GM18502 (cell line): ENCODE results near the gene ZNF302.
A peak's percentile ranks its signal among the peaks of the same experiment; 100 is the strongest.
"Not testable (repeated sequence)": the region's sequence is repeated elsewhere in the genome, so short reads cannot be mapped to it uniquely, and the experiment has no call there.

Experiments
- ATAC-seq: cut with Tn5 transposase; IDR thresholded peaks from one replicate; pipeline ENCODE4 v1.9.1; 2021; ENCODE audit warnings: mild to moderate bottlenecking; ENCODE audit not compliant: unreplicated experiment, poor library complexity

Gene ZNF302

DNA sequence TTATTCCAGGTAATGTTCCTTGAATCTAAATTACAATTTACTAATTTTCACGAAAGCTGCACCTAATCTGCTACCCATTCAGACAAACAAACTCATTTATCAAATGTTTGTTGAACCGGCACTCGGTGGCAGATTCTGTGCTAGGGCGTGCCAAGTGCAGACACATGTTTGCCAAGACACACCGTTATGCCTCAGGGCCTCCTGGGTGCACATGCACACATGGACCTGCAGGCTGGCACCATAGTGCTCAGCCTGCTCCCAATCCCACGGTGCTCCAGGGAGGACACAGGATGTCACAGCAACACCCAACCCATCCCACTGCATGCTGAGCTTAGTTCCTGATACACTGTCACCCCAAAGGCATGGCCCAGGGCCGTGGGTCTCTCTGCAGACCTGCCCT is 8.2 kb upstream of the ZNF302 start:
- ATAC-seq: no peak

DNA sequence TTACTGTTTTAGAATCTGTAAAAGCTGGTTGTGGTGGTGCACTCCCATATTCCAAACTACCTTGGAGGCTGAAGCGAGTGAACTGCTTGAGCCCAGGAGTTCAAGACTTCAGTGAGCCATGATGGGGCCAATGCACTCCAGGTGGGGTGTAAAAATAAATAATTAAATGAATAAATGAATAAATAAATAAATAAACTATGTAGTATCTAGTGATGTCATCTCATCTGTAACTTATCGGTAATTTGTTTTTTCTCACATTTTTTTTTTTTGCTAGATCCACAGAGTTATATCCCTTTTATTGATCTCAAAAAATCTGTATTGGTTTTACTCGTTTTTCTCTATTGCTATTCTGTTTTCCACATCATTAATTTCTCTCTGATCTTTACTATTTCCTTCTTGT is 5.5 kb upstream of the ZNF302 start:
- ATAC-seq: no peak

DNA sequence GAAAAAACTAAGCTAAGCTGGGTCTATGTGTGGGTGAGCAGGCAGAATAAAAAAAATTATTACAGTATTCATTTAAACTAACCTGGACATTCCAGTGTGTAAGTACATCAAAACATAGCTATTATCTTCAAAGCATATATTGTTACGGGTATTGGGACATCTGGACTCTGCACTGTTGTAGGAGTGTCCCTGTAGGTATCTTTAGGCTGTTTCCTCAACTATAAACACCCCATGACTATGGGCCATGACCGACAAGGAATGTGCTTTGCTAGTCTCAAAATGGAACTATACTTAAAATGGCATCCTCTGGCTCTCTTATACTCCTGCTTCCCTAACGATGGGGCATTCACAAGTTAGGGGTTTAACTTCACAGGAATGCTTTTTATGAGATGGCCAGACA is 3.9 kb upstream of the ZNF302 start:
- ATAC-seq: no peak

DNA sequence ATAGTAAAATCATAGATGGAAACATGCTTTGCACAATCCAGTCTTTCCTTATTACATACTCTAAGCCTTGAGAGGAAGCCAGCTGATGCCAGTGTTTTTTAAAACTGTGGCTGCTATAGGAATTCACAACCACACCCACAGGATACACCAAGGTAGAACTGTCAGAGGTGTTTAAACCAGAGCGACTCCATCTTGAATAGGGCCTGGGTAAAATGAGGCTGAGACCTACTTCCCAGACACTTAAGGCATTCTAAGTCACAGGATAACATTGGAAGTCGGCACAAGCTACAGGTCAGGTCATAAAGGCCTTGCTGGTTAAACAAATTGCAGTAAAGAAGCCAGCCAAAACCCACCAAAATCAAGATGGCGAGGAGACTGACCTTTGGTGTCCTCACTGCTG is 2.2 kb upstream of the ZNF302 start:
- ATAC-seq: no peak

DNA sequence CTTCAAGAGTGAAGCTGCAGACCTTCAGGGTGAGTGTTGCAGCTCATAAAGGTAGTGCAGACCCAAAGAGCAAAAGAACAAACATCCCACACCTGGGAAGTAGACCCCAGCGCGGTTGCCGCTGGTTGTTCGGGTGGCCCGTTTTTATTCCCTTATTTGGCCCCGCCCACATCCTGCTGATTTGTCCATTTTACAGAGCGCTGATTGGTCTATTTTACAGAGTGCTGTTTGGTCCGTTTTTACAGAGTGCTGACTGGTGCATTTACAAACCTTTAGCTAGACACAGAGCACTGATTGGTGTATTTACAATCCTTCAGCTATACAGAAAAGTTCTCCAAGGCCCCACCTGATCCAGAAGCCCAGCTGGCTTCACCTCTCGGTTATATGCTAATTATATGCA is 1.6 kb upstream of the ZNF302 start:
- no peak for ATAC-seq

DNA sequence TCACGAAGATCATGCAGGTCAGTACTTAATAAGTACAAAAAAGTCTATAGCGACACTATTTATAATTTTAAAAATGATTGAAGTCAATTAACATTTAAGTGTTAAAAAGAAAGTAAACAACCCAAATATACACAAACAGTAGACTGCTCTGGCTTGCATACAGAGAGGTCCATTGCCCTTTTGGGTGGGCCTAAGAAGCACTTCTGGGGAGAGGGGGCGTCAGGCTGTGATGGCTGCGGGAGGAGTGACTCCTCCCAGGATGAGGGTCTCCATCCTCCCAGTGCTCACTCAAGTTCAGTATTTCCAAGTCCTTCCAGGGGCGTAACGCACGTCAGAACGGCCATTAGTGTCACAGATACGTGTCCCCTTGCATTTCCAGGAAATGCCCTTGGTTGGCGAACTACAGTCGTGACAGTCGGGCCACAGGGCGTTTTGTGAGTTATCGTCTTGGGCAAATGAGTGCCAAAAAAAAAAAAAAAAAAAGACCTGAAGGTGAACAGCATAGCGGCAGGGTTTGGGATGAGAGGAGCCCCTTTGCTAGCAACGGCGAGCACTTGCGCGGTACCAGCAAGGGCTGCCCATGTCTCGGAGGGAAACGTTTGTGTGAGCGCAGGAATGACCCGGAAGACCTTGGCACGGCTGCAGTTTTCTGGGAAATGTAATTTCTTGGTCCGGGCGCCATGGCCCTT is 637 bp upstream of the ZNF302 start, which contains the start of gene SCGB2B2:
TSS of gene SCGB2B2 (minus strand) at position 463 of the 689 bp plus-strand sequence. CDS start 82,596 bp downstream, outside the sequence.
- ATAC-seq: peak; percentile 67

DNA sequence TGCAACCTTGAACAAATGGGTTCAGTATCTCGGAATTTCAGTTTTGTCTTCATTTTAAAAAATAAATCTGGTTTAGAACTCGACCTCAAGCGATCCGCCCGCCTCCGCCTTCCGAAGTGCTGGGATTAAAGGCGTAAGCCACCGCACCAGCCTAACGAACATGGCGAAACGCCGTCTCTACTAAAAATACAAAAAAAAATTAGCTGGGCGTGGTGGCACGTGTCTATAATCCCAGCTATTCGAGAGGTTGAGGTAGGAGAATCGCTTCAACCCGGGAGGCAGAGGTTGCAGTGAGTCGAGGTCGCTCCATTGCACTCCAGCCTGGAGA is 571 bp downstream of the ZNF302 start:
- ATAC-seq: no peak

DNA sequence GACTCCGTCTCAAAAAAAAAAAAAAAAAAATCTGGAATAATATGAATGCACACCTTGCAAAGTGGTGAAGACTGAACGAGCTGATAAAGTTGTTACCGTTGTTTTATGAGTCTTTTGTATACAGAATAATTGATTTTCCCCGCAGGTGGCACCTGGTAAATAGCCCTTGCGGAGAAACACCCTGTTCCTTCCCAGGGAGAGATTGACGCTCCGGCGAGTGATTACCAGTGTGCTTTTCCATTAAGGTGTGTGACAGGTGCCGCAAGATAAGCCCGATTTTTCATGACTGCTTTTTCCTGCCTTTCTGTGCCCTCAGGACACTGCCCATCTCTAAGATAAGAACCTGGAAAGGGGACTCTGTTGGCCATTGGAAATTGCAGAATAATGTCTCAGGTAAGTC is 943 bp downstream of the ZNF302 start:
- no peak for ATAC-seq

DNA sequence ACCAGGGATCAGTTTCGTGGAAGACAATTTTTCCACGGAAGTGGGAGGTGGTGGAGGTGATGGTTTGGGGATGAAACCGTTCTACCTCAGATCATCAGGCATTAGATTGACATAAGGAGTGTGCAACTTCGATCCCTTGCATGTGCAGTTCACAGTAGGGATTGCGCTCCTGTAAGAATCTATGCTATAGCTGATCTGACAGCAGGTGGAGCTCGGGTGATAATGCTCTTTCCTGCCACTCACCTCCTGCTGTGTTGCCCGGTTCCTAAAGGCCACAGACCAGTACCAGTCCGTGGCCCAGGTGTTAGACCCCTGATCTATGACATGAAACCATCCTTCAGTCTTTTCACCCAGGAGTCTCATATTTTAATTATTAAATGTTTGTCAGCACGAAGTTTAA is 4.0 kb downstream of the ZNF302 start:
- ATAC-seq: no peak

DNA sequence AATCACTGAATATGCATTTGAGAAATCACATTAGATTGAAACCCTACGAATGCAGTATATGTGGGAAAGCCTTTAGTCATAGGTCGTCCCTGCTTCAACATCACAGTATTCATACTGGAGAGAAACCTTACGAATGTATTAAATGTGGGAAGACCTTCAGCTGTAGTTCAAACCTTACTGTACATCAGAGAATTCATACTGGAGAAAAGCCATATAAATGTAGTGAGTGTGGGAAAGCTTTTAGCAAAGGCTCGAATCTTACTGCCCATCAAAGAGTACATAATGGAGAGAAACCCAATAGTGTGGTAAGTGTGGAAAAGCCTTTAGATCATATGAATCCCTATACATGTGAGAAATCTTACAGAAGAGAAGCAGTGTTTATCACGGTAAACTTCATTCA is 7.8 kb downstream of the ZNF302 start:
- not testable (repeated sequence) for ATAC-seq

DNA sequence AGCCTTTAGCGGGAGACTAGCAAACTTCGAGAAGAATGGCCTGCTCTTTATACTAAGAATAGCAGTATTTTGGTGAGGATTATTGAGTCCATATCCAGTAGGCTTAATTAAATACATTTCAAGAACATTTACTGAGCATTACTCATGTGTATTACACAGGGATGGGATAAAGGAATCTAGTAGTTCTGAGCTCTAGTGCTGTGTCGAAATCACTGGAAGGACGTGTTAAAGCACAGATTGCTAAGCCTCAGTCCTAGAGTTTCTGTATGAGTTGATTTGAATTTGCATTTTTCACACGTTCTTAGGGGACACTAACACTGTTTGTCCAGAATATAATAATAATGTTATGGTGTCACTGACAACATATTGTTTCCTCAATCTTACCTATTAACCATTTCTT is 9.0 kb downstream of the ZNF302 start:
- ATAC-seq: no peak

DNA sequence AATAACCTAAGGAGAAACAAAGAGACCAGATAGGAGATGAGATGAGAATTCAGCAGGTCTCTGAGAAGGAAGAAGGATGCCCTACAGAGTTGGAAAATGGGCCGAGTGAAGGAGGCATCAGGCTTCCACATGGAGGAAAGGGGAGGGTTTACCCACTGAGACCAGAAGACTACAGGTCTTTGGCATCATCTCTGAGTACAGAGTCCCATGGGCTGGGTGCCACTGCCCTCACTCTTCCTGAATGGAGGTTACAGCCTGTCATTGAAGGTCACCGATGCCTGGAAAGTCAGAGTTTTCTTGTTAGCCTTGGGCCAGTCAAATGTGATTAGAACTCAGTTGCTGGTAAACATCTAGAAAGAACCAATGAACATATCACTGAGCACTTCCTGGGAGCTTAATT is 9.9 kb downstream of the ZNF302 start:
- ATAC-seq: no peak

DNA sequence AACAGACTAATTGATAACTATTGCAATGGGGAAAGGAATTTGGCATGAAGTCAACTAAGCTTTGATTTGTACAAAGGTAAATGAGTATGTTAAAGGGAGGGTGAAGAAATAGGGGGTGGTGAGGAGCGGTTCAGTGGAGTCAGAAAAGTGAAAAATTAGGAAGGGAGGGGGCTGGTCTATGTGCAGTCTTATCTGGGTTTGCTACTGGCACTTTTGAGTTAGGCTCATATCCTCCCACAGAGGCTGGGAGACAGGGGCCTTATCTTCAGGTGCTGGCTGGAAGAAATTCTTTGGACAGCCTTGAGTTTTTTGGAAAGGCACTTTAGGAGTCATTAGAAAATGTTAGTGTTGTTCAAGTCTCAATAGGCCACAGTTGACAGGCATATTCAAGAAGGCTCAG is 11.1 kb downstream of the ZNF302 start:
- no peak for ATAC-seq

DNA sequence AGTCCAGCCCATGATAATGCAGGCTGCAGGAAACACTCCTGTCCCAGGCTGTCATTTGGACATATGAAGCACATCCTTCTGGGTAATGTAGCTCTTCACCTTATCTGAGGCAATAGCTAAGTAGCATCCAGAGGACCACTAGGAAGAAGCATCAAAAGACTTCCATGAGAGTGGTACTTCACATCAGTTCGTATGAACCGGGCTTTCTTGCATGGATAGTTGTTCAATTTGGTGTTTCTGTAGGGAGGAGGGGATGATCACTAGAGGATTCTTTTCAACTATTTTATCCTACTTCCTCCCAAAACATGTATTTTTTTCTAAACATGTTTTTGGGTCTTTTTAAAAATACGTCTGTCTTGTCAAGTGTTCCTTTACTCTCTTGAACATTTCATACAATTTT is 12.9 kb downstream of the ZNF302 start:
- ATAC-seq: no peak

DNA sequence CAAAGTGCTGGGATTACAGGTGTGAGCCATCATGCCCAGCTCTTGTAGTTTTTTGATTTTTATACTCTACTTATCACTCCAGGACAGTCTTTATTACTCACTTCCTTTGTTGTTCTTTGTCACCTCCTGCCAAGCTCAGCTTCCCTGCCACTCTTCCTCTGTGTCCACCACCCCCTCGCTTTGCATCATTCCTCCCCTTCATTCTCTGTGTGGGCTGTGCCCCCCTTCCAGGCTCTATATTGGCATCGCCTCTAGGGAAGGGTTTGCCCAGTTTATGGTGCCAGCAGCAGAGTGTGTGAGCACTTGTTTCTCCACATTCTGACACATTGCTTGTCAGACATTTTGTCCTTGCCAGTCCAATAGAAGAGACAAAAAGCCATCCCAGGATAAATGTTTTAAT is 15.1 kb downstream of the ZNF302 start:
- no peak for ATAC-seq

DNA sequence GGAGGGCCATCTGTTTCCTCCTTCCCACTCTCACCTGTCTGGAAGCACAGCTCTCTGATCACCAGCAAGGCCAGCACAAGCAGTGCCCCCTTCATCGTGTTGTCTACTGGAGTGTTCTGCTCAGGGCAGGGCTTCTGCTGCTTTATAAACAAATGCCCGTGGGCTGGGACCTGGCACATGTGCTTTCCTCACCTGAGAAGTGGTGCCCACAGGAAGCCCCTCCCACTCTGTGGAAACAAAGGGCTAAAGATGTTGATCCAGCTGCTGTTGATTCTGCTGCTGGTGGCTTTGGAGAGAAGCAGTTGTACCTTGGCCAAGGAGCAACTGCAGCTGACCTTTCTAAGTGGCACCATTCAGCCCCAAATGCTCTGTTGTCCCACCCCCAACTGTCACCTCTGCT is 30.2 kb downstream of the ZNF302 start:
- no peak for ATAC-seq

DNA sequence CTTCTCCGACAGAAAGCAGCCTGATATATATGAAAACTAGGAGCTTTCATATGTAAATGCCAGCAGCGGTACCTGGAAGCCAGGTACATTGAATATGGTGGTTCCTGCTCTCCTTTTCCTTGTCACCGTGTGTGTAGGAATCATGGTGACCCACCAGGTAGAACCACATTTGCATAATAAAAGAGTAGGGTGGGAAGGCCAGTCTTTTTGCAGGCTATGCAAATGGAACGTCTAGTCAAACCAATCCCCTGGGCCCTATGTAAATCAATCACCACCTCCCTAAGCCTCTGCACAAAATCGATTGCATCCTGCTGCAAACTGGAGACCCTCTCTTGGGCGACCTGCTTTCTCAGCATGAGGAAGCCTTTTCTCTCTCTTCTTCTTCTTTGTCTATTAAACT is 34.4 kb downstream of the ZNF302 start:
- no peak for ATAC-seq

DNA sequence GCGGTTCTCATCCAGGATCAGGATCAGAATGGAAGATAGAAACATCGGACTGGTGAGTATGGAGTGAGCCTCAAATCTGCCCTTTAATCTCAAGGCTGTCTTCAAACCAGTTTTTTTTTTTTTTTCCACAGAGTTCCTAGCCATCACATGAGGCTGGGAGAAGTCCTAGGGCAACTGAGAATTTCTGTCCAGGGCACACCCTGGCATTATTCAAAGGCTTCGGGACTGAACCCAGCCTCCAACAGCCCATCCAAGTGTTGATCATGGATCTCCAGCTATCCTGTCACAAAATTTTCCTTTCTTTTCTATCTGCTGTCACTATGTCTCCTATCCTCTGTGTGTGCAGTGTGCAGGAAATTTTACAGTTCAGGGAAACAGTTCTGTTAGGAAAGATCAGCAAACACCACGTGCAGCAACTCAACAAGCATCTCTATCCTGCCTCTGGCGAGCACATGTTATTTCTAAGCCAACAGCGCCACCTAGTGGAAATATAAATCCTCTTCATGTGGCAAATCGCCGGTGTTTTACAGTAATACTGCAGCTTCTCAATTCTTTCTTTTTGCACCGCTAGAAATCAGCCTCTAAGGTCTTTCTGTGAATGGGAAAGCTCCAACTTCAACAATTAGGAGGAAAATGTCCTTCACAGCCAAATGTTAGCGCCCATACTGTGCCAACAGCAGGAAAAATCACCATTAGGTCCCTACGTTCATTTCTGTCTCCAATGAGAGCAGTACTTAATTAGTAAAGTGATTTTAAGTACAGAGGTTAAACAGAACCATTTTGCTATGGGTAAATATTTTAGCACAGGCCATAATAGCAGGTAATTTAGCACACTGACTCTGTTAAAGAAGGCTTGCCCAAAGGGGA is 35.1 kb downstream of the ZNF302 start:
- no peak for ATAC-seq

DNA sequence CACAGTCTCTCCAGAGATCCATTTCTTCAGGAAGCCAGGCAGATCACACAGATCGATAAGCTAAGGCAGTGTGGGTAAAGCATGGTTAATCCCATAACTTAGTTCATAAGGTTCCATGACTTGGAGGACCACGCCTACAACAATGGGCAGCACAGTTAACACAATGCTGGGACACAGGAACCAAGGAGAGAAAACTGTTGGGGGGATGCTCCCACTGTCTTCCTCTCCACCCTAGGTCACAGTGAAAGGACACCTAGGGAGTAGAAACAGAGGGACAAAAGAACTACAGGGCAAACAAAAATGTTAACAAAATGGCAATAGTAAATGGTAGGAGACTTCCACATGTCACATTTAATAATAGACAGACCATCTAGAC is 35.8 kb downstream of the ZNF302 start:
- ATAC-seq: no peak

DNA sequence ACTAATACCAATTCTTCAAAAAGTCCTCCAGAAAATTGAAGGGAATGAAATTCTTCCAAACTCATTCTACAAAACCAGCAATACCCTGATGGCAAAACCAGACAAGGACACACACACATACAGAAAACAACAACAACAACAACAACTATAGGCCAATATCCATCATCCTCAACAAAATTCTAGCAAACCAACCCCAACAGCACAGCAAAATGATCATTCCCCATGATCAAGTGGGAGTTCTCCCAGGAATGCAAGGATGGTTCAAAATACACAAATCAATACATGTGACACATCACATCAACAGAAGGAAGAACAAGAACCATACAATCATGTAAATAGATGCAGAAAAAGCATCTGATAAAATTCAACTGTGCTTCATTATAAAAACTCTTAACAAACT is 37.9 kb downstream of the ZNF302 start:
- ATAC-seq: no peak

DNA sequence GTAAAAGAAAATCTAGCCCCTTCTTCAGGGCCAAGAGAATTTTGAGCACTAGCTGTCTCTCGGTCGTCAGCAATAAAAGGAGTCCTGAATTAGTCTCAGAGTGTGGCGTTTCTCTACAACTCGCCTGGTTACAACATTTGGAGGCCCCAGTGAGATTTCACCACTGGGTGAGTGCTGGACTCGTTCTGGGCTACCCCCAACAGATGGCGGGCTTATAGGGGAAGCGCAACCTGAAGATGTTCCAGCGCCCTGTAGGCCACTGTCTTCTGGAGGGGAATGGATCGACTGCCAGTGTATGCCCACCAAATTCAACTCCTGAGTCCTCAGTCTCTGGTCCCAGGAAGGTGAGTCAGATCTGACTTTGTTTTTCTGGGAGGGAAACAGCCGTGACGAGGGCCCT is 44.9 kb downstream of the ZNF302 start:
- ATAC-seq: no peak

DNA sequence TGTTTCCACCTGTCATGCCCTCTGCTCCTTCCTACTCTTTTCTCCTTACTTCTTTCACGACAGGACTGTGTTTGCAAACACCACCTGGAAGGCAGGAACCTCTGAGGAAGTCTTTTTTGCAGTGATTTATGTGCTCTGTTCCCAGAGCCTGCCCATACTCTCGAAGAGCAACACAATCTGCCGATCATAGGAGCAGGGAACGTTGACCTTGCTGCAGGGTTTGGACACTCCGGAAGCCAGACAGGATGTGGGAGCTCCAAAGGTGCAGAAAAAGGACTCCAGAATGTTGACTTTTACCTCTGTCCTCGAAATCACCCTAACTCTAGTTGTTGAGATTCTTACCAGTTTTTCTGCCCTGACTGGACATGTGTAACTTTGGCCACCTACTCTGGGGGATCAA is 47.9 kb downstream of the ZNF302 start:
- ATAC-seq: no peak
